HG03097 (cell line): ENCODE data around the gene ZNF256.

Experiments
- ATAC-seq: cut with Tn5 transposase; IDR thresholded peaks from one replicate; pipeline ENCODE4 v1.9.1; 2021; ENCODE audit not compliant: unreplicated experiment, low FRiP score

Gene ZNF256

DNA sequence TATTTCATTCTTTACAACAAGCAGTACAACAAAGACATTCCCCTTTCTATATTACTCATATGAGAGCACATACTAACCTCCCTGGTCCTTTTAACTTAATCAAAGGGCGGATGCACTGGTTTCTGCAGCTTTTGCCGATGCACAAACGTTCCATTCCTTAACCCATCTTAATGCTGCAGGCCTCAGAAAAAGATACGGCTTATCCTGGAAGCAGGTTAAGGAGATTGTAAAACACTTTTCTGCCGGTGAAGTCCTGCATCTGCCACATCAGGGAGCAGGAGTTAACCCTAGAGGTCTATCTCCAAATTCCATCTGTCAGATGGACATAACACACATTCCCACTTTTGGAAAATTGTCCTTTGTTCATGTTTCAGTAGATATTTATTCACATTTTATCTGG, 47.2 kb downstream of the ZNF256 start:
- no peak for ATAC-seq
